ENCODE data around the gene SSBP2.

Gene SSBP2

GRCh38 chr5:81397176-81397575 is 353.7 kb downstream of the SSBP2 start:
- DNase-seq, result peak in 1 of 58 donors; percentile 7

- no peak for DNase-seq
Observed at GRCh38 chr5:81395262-81395661, 355.6 kb downstream of the SSBP2 start.

- DNase-seq, result peak in 10 of 58 donors; percentile 1 to 30 (median 10)
Observed at GRCh38 chr5:81393783-81394718, 356.8 kb downstream of the SSBP2 start, which contains the start of gene ACOT12. TSS of gene ACOT12 (minus strand) at chr5:81394134. CDS start at chr5:81394114, 20 bp downstream.

GRCh38 chr5:81393430-81393782 is 357.5 kb downstream of the SSBP2 start:
- no peak for DNase-seq

- DNase-seq, result no peak
Observed at GRCh38 chr5:81389025-81389424, 361.9 kb downstream of the SSBP2 start.

- no peak for DNase-seq
Observed at GRCh38 chr5:81388169-81388568, 362.7 kb downstream of the SSBP2 start.

- no peak for DNase-seq
Observed at GRCh38 chr5:81383867-81384266, 367.0 kb downstream of the SSBP2 start.

- no peak for DNase-seq
Observed at GRCh38 chr5:81371354-81371876, 379.5 kb downstream of the SSBP2 start.

GRCh38 chr5:81370912-81371311 is 380.0 kb downstream of the SSBP2 start:
- no peak for DNase-seq

GRCh38 chr5:81365541-81365940 is 385.4 kb downstream of the SSBP2 start:
- DNase-seq, result no peak

GRCh38 chr5:81363093-81363871 is 387.6 kb downstream of the SSBP2 start:
- no peak for DNase-seq
